Lower leg skin (tissue), 3 donors: Measurements from ENCODE around the gene EOGT.

ENCODE experiments used
- POLR2A ChIP-seq, 2 donors: fragments of 450-650 bp; IDR thresholded peaks; one replicate each; pipeline ENCODE4 v1.6.1; 2016 to 2017; ENCODE audit warnings: antibody characterized with exemption in 2 of 2, mild to moderate bottlenecking in 1 of 2, moderate library complexity in 1 of 2
- TF ChIP-seq, protein P1 (sequence below), 3 donors: fragments of 450-650 bp; IDR thresholded peaks; one replicate each; pipeline ENCODE4 v1.5.1; 2016; ENCODE audit warnings: antibody characterized with exemption in 3 of 3, mild to moderate bottlenecking in 3 of 3, moderate library complexity in 2 of 3

- no peak for TF ChIP-seq POLR2A (IDR thresholded peaks at IDR 0.05)
- TF ChIP-seq, protein P1, sequence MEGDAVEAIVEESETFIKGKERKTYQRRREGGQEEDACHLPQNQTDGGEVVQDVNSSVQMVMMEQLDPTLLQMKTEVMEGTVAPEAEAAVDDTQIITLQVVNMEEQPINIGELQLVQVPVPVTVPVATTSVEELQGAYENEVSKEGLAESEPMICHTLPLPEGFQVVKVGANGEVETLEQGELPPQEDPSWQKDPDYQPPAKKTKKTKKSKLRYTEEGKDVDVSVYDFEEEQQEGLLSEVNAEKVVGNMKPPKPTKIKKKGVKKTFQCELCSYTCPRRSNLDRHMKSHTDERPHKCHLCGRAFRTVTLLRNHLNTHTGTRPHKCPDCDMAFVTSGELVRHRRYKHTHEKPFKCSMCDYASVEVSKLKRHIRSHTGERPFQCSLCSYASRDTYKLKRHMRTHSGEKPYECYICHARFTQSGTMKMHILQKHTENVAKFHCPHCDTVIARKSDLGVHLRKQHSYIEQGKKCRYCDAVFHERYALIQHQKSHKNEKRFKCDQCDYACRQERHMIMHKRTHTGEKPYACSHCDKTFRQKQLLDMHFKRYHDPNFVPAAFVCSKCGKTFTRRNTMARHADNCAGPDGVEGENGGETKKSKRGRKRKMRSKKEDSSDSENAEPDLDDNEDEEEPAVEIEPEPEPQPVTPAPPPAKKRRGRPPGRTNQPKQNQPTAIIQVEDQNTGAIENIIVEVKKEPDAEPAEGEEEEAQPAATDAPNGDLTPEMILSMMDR (IDR thresholded peaks at IDR 0.05), result no peak
These were observed 1.2 kb downstream of the EOGT start for GRCh38 chr3:69012100-69012799.
